ENCODE results near the gene MAN1A1. TPM values are rescaled to one million over a fixed set of nuclear protein-coding genes. Genes with fewer than 3 reads are reported as not detected.

The MAN1A1 gene
- total RNA-seq, 1 donor from 2014 or later, result 3.0 TPM

DNA sequence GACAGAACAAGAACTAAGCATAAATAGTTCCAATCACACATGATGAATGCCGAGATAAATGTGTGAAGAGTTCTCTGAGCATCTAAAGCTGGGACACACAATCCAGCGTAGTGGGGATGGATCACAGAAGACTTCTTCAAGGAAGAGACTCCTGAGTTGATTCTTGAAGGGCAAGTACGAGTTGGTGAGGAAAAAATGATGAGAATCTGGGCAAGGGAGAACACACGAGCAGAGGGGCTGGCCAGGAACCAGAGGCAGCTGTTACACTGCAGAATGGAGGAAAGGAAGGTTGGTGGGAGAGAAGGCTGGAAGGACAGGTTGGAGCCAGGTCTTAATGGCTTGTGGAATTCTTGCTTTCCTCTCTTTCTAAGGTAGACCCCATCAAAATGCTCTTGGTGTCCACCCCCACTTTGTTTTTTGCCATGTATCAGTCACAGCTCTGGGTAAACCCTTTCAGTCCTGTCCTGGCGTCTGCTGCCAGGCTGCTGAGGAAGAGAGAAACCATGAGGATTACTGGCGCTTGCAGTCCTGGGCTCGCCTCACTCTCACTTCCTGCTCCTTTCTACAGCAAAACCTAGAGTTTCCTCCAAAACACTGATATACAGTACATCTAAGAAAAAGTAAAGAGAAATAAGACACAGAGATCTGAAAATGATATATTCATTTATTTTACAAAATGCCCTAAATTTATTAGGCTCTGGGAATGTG, 143.5 kb downstream of the MAN1A1 start:
- no peaks in the 10 kb centered on the region for H3K4me1 Mint-ChIP-seq
- no peak overlapping the region for H3K4me3 Mint-ChIP-seq
- no peaks in the 10 kb centered on the region for H3K27me3 Mint-ChIP-seq (ENCODE audit: low read depth)
- TF ChIP-seq, protein P1, sequence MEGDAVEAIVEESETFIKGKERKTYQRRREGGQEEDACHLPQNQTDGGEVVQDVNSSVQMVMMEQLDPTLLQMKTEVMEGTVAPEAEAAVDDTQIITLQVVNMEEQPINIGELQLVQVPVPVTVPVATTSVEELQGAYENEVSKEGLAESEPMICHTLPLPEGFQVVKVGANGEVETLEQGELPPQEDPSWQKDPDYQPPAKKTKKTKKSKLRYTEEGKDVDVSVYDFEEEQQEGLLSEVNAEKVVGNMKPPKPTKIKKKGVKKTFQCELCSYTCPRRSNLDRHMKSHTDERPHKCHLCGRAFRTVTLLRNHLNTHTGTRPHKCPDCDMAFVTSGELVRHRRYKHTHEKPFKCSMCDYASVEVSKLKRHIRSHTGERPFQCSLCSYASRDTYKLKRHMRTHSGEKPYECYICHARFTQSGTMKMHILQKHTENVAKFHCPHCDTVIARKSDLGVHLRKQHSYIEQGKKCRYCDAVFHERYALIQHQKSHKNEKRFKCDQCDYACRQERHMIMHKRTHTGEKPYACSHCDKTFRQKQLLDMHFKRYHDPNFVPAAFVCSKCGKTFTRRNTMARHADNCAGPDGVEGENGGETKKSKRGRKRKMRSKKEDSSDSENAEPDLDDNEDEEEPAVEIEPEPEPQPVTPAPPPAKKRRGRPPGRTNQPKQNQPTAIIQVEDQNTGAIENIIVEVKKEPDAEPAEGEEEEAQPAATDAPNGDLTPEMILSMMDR (conservative IDR thresholded peaks at IDR 0.05), result no peak
- H3K27ac Mint-ChIP-seq (ENCODE audit: unreplicated experiment), result no peak overlapping the region
- no peaks in the 10 kb centered on the region for H3K36me3 Mint-ChIP-seq (ENCODE audit: low read depth)
- no peak for DNase-seq (ENCODE audit: low read depth, low spot score)
- H3K9me3 Mint-ChIP-seq, result no peaks in the 10 kb centered on the region

- no peaks in the 10 kb centered on the region for H3K36me3 Mint-ChIP-seq (ENCODE audit: low read depth)
- H3K4me3 Mint-ChIP-seq, result no peak overlapping the region
- H3K27ac Mint-ChIP-seq (ENCODE audit: unreplicated experiment), result no peak overlapping the region
- TF ChIP-seq, protein P1 (conservative IDR thresholded peaks at IDR 0.05), result no peak
- no peaks in the 10 kb centered on the region for H3K9me3 Mint-ChIP-seq
- no peak for DNase-seq (ENCODE audit: low read depth, low spot score)
- H3K4me1 Mint-ChIP-seq, result no peaks in the 10 kb centered on the region
- no peaks in the 10 kb centered on the region for H3K27me3 Mint-ChIP-seq (ENCODE audit: low read depth)
These were observed 144.8 kb downstream of the MAN1A1 start for GRCh38 chr6:119204719-119205118.

- TF ChIP-seq, protein P1 (conservative IDR thresholded peaks at IDR 0.05), result no peak
- no peak for DNase-seq (ENCODE audit: low read depth, low spot score)
- no peaks in the 10 kb centered on the region for H3K27me3 Mint-ChIP-seq (ENCODE audit: low read depth)
- no peaks in the 10 kb centered on the region for H3K9me3 Mint-ChIP-seq
- no peak overlapping the region for H3K27ac Mint-ChIP-seq (ENCODE audit: unreplicated experiment)
- no peaks in the 10 kb centered on the region for H3K36me3 Mint-ChIP-seq (ENCODE audit: low read depth)
- H3K4me3 Mint-ChIP-seq, result no peak overlapping the region
- H3K4me1 Mint-ChIP-seq, result no peaks in the 10 kb centered on the region
These were observed 148.1 kb downstream of the MAN1A1 start for GRCh38 chr6:119201480-119201879.

- Mint-ChIP-seq H3K36me3 (ENCODE audit: low read depth) (no peaks in the 10 kb centered on the region), H3K4me3 (no peak overlapping the region), H3K9me3 (no peaks in the 10 kb centered on the region), H3K27ac (ENCODE audit: unreplicated experiment) (no peak overlapping the region), H3K4me1 (no peaks in the 10 kb centered on the region), H3K27me3 (ENCODE audit: low read depth) (no peaks in the 10 kb centered on the region)
- no peak for DNase-seq (ENCODE audit: low read depth, low spot score)
- TF ChIP-seq, protein P1 (conservative IDR thresholded peaks at IDR 0.05), result no peak
These were observed 148.9 kb downstream of the MAN1A1 start for GRCh38 chr6:119200512-119201175.

DNA sequence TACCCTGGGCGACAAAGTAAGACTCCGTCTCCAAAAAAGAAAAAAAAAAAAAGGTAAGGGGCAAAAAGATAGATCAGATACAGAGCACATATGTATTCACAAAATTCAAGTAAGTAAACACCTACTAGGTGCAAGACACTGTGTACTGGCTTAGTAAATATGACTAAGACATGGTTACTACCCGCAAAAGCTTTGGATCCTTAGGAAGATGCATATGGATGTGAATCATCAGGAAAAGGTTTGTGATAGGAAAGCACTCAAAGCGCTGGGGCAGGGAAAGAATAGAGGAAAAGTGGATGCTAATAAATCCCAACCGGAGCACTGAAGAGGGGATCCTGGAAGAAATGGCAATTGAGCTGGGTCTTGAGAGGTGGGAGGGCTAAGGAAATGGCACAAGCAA, 152.3 kb downstream of the MAN1A1 start:
- no peak for DNase-seq (ENCODE audit: low read depth, low spot score)
- Mint-ChIP-seq H3K27me3 (ENCODE audit: low read depth) (no peaks in the 10 kb centered on the region), H3K9me3 (no peaks in the 10 kb centered on the region), H3K4me3 (no peak overlapping the region), H3K36me3 (ENCODE audit: low read depth) (no peaks in the 10 kb centered on the region), H3K4me1 (no peaks in the 10 kb centered on the region), H3K27ac (ENCODE audit: unreplicated experiment) (no peak overlapping the region)
- TF ChIP-seq, protein P1 (conservative IDR thresholded peaks at IDR 0.05), result no peak

Data from neural crest cell (in vitro differentiated cells).